H9 (cell line): ENCODE results near the gene KDM4C. TPM values are rescaled to one million over a fixed set of nuclear protein-coding genes. Genes with fewer than 3 reads are reported as not detected.

ENCODE experiments used
- DNase-seq: peaks from one replicate; pipeline ENCODE4 v3.0.0-alpha.2; 2017
- H2AFZ ChIP-seq: one replicate; pipeline ENCODE4 v1.6.1; 2013; ENCODE audit warnings: mild to moderate bottlenecking, low read length, control low read depth, moderate library complexity
- H2AK5ac ChIP-seq: 2 replicates; pipeline ENCODE4 v1.6.1; 2013; ENCODE audit warnings: low read length, control low read depth, mixed read lengths; ENCODE audit not compliant: insufficient read length
- H2BK120ac ChIP-seq: one replicate; pipeline ENCODE4 v1.6.1; 2013; ENCODE audit warnings: low read depth, mild to moderate bottlenecking, low read length, control low read depth, inconsistent platforms; ENCODE audit not compliant: poor library complexity, severe bottlenecking
- H2BK12ac ChIP-seq: 2 replicates; pipeline ENCODE4 v1.6.1; 2013; ENCODE audit warnings: low read length, control low read depth, mixed read lengths, low read depth; ENCODE audit not compliant: insufficient read length
- H2BK15ac ChIP-seq: 2 replicates; pipeline ENCODE4 v1.6.1; 2013; ENCODE audit warnings: low read depth, low read length, control low read depth
- H2BK20ac ChIP-seq: one replicate; pipeline ENCODE4 v1.6.1; 2013; ENCODE audit warnings: low read depth, mild to moderate bottlenecking, low read length, control low read depth, inconsistent platforms; ENCODE audit not compliant: poor library complexity, severe bottlenecking
- H2BK5ac ChIP-seq: 2 replicates; pipeline ENCODE4 v1.6.1; 2013; ENCODE audit warnings: low read length, control low read depth, mixed read lengths; ENCODE audit not compliant: insufficient read length
- H3K14ac ChIP-seq: 2 replicates; pipeline ENCODE4 v1.6.1; 2013; ENCODE audit warnings: low read length, control low read depth; ENCODE audit not compliant: insufficient read depth
- H3K18ac ChIP-seq: 2 replicates; pipeline ENCODE4 v1.6.1; 2013; ENCODE audit warnings: low read depth, mild to moderate bottlenecking, mixed read lengths, low read length, control low read depth; ENCODE audit not compliant: insufficient read length
- H3K23ac ChIP-seq: 2 replicates; pipeline ENCODE4 v1.6.1; 2013; ENCODE audit warnings: low read length, control low read depth, mixed read lengths, low read depth; ENCODE audit not compliant: insufficient read length
- H3K23me2 ChIP-seq: 2 replicates; pipeline ENCODE4 v1.6.1; 2013; ENCODE audit warnings: low read depth, mild to moderate bottlenecking, mixed read lengths, low read length, control low read depth; ENCODE audit not compliant: insufficient read length, poor library complexity, severe bottlenecking
- H3K27ac ChIP-seq: 2 replicates; pipeline ENCODE4 v1.5.1; 2013; ENCODE audit warnings: low read length, control low read depth, mixed read lengths, low read depth; ENCODE audit not compliant: insufficient read length
- H3K27me3 ChIP-seq: 2 replicates; pipeline ENCODE4 v1.6.1; 2013; ENCODE audit warnings: low read length, control low read depth, inconsistent platforms; ENCODE audit not compliant: insufficient read depth
- H3K4ac ChIP-seq: 2 replicates; pipeline ENCODE4 v1.6.1; 2013; ENCODE audit warnings: low read depth, mild to moderate bottlenecking, control low read depth, inconsistent platforms, low read length, moderate library complexity
- H3K4me1 ChIP-seq: 2 replicates; pipeline ENCODE4 v1.6.1; 2013; ENCODE audit warnings: low read length, control low read depth, inconsistent platforms; ENCODE audit not compliant: insufficient read depth
- H3K4me2 ChIP-seq: 2 replicates; pipeline ENCODE4 v1.6.1; 2013; ENCODE audit warnings: low read length, control low read depth, mixed read lengths; ENCODE audit not compliant: insufficient read length, insufficient read depth
- H3K56ac ChIP-seq: 2 replicates; pipeline ENCODE4 v1.6.1; 2013; ENCODE audit warnings: low read depth, mild to moderate bottlenecking, mixed read lengths, low read length, control low read depth; ENCODE audit not compliant: insufficient read length
- H3K79me1 ChIP-seq: 2 replicates; pipeline ENCODE4 v1.6.1; 2013; ENCODE audit warnings: low read depth, mild to moderate bottlenecking, moderate library complexity, low read length, control low read depth, inconsistent platforms; ENCODE audit not compliant: insufficient read depth, poor library complexity, severe bottlenecking
- H3K79me2 ChIP-seq: 2 replicates; pipeline ENCODE4 v1.6.1; 2013; ENCODE audit warnings: low read length, control low read depth, inconsistent platforms; ENCODE audit not compliant: insufficient read depth
- H3K9ac ChIP-seq: 2 replicates; pipeline ENCODE4 v1.6.1; 2013; ENCODE audit warnings: low read length, control low read depth, mixed read lengths; ENCODE audit not compliant: insufficient read length; ENCODE audit errors: extremely low read depth
- H3K9me3 ChIP-seq: one replicate; pipeline ENCODE4 v1.6.1; 2013; ENCODE audit warnings: low read depth, low read length, inconsistent platforms; ENCODE audit not compliant: control insufficient read depth
- H3T11ph ChIP-seq: one replicate; pipeline ENCODE4 v1.6.1; 2013; ENCODE audit warnings: mild to moderate bottlenecking, low read length, control low read depth, inconsistent platforms
- H4K20me1 ChIP-seq: one replicate; pipeline ENCODE4 v1.6.1; 2013; ENCODE audit not compliant: control insufficient read depth, insufficient read length, insufficient read depth
- H4K5ac ChIP-seq: 2 replicates; pipeline ENCODE4 v1.6.1; 2013; ENCODE audit warnings: low read depth, mild to moderate bottlenecking, mixed read lengths, low read length, control low read depth; ENCODE audit not compliant: insufficient read length
- H4K8ac ChIP-seq: replicated peaks from 2 replicates; pipeline ENCODE4 v1.6.1; 2013; ENCODE audit warnings: low read length, control low read depth, mixed read lengths, low read depth; ENCODE audit not compliant: insufficient read length
- H4K91ac ChIP-seq: 2 replicates; pipeline ENCODE4 v1.6.1; 2013; ENCODE audit warnings: low read depth, mild to moderate bottlenecking, moderate library complexity, mixed read lengths, low read length, control low read depth; ENCODE audit not compliant: insufficient read length
- H3K27ac Mint-ChIP-seq, 3 experiments: 2 replicates in 2 of 3; 3 replicates in 1 of 3; pipeline ENCODE4 v1.8.0; 2020 to 2021; ENCODE audit warnings: mixed read lengths in 3 of 3, mild to moderate bottlenecking in 1 of 3, moderate library complexity in 1 of 3
- H3K27me3 Mint-ChIP-seq: 2 replicates; pipeline ENCODE4 v1.8.0; 2021; ENCODE audit warnings: low read depth, mild to moderate bottlenecking, moderate library complexity, mixed read lengths
- H3K36me3 Mint-ChIP-seq, 3 experiments: 2 replicates in 2 of 3; 3 replicates in 1 of 3; pipeline ENCODE4 v1.8.0; 2020 to 2021; ENCODE audit warnings: low read depth in 3 of 3, mixed read lengths in 3 of 3; ENCODE audit not compliant: insufficient read depth in 1 of 3
- H3K4me1 Mint-ChIP-seq, 2 experiments: 2 replicates each; pipeline ENCODE4 v1.8.0; 2020; ENCODE audit warnings: mixed read lengths in 2 of 2
- H3K4me3 Mint-ChIP-seq, 2 experiments: 2 replicates in 1 of 2; 3 replicates in 1 of 2; pipeline ENCODE4 v1.8.0; 2020 to 2021; ENCODE audit warnings: mild to moderate bottlenecking in 2 of 2, mixed read lengths in 2 of 2, moderate library complexity in 1 of 2
- H3K9me3 Mint-ChIP-seq, 2 experiments: 2 replicates in 1 of 2; 3 replicates in 1 of 2; pipeline ENCODE4 v1.8.0; 2020; ENCODE audit warnings: mild to moderate bottlenecking in 2 of 2, mixed read lengths in 2 of 2, moderate library complexity in 1 of 2
- CTCF ChIP-seq: fragments of 200-600 bp; sonication (generic); conservative IDR thresholded peaks from 3 replicates; pipeline ENCODE4 v1.8.0; 2021; ENCODE audit warnings: antibody characterized with exemption, mild to moderate bottlenecking
- WGBS: extraction: QIAGEN DNeasy Blood & Tissue Kit; methylation state at CpG from one replicate; pipeline ENCODE4 v1.1.7; 2013; ENCODE audit warnings: missing lambda C conversion rate, low lambda C conversion rate, mixed read lengths; ENCODE audit not compliant: insufficient read length; ENCODE audit errors: extremely low coverage; 5-methylcytosine and 5-hydroxymethylcytosine counted together
- total RNA-seq: library from RNA; stranded (reverse); gene quantifications from 2 replicates; pipeline ENCODE4 v1.2.1, GENCODE V29; 2021

KDM4C gene
- total RNA-seq, 1 experiment from 2014 or later = 24.0 TPM

- H2BK5ac ChIP-seq = no peak overlapping the region
- H3K27me3 ChIP-seq = no peaks in the 10 kb centered on the region
- no peak for TF ChIP-seq CTCF
- H3K27ac ChIP-seq = no peak overlapping the region
- H3K36me3 Mint-ChIP-seq = peaks cover 0 to 5% (median 4%) of the 10 kb centered on the region in 3 experiments; a peak in 2 of 7 replicates
- no peaks in the 10 kb centered on the region for H3K27me3 Mint-ChIP-seq
- H3K4ac ChIP-seq = no peak overlapping the region
- H3K9me3 Mint-ChIP-seq = no peaks in the 10 kb centered on the region
- no peak overlapping the region for H3K4me3 Mint-ChIP-seq
- no peak overlapping the region for H4K8ac ChIP-seq
- no peaks in the 10 kb centered on the region for H3K4me1 ChIP-seq
- H3K9ac ChIP-seq = no peak overlapping the region
- H3K79me2 ChIP-seq = no peaks in the 10 kb centered on the region
- no peak overlapping the region for H2BK15ac ChIP-seq
- H2BK120ac ChIP-seq = no peak overlapping the region
- no peak overlapping the region for H2BK20ac ChIP-seq
- no peak overlapping the region for H2AK5ac ChIP-seq
- H3K23me2 ChIP-seq = no peaks in the 10 kb centered on the region
- no peak overlapping the region for H3K14ac ChIP-seq
- no peak overlapping the region for H3K56ac ChIP-seq
- H2BK12ac ChIP-seq = no peak overlapping the region
- DNase-seq = no peak
- H3K4me2 ChIP-seq = no peak overlapping the region
- no peak overlapping the region for H3K27ac Mint-ChIP-seq
- no peaks in the 10 kb centered on the region for H4K20me1 ChIP-seq
- H3T11ph ChIP-seq = no peak overlapping the region
- no peaks in the 10 kb centered on the region for H3K9me3 ChIP-seq
- no peak overlapping the region for H4K5ac ChIP-seq
- no peak overlapping the region for H3K23ac ChIP-seq
- H3K18ac ChIP-seq = no peak overlapping the region
- no peak overlapping the region for H4K91ac ChIP-seq
- no peak overlapping the region for H2AFZ ChIP-seq
- WGBS = no CpG with 5 or more reads among the region's 1 CpG
- H3K79me1 ChIP-seq = peaks cover 2% of the 10 kb centered on the region
- H3K4me1 Mint-ChIP-seq = peaks cover 0 to under 1% of the 10 kb centered on the region in 2 experiments; a peak in 1 of 4 replicates
These were observed 138.0 kb downstream of the KDM4C start for GRCh38 chr9:6895754-6896153.
